Measurements from ENCODE around the gene CHST13.

- TF ChIP-seq EP300 (IDR thresholded peaks at IDR 0.05) (no peak), CTCF (IDR thresholded peaks at IDR 0.05) (no peak), POLR2AphosphoS5 (IDR thresholded peaks at IDR 0.05) (no peak), POLR2A (IDR thresholded peaks at IDR 0.05) (no peak)
These were observed 6.5 kb downstream of the CHST13 start for GRCh38 chr3:126530171-126531050.

Measured in sigmoid colon (tissue), 4 donors.